GM11168 (cell line): ENCODE results near the gene PSMA6.
"Not testable (repeated sequence)": the region's sequence is repeated elsewhere in the genome, so short reads cannot be mapped to it uniquely, and the experiment has no call there.

Experiments
- in situ Hi-C: fragments of 300-500 bp; cut with MboI; formaldehyde crosslinking; loops from one replicate; pipeline ENCODE4 v1.12.0; 2022; ENCODE audit warnings: low sequenced_read_pairs; ENCODE audit not compliant: unreplicated experiment

PSMA6 gene

GRCh38 chr14:35281341-35281740 is 10.8 kb upstream of the PSMA6 start:
- in situ Hi-C loops, result no loop called here

GRCh38 chr14:35284506-35284905 is 7.7 kb upstream of the PSMA6 start:
- in situ Hi-C loops, result no loop called here

- in situ Hi-C loops, result no loop called here
Measured at GRCh38 chr14:35285168-35286002, 6.8 kb upstream of the PSMA6 start.

- in situ Hi-C loops, result no loop called here
Measured at GRCh38 chr14:35286003-35286600, 6.1 kb upstream of the PSMA6 start.

GRCh38 chr14:35286707-35287106 is 5.5 kb upstream of the PSMA6 start:
- in situ Hi-C loops, result no loop called here

- in situ Hi-C loops, result no loop called here
Measured at GRCh38 chr14:35287431-35288013, 4.7 kb upstream of the PSMA6 start.

- in situ Hi-C loops, result no loop called here
Measured at GRCh38 chr14:35289623-35290022, 2.6 kb upstream of the PSMA6 start.

- in situ Hi-C loops, result no loop called here
Measured at GRCh38 chr14:35292770-35293561, 784 bp downstream of the PSMA6 start.

- in situ Hi-C loops, result no loop called here
Measured at GRCh38 chr14:35295845-35296161, 3.6 kb downstream of the PSMA6 start.

- in situ Hi-C loops, result no loop called here
Measured at GRCh38 chr14:35296545-35296944, 4.4 kb downstream of the PSMA6 start.

- in situ Hi-C loops, result no loop called here
Measured at GRCh38 chr14:35297706-35298105, 5.5 kb downstream of the PSMA6 start.

GRCh38 chr14:35298351-35298750 is 6.2 kb downstream of the PSMA6 start:
- in situ Hi-C loops, result no loop called here

- in situ Hi-C loops, result no loop called here
Measured at GRCh38 chr14:35299708-35300107, 7.5 kb downstream of the PSMA6 start.

GRCh38 chr14:35300228-35300627 is 8.0 kb downstream of the PSMA6 start:
- in situ Hi-C loops, result no loop called here

GRCh38 chr14:35301334-35301733 is 9.2 kb downstream of the PSMA6 start:
- in situ Hi-C loops, result not testable (repeated sequence)

- in situ Hi-C loops, result no loop called here
Measured at GRCh38 chr14:35301735-35302528, 9.8 kb downstream of the PSMA6 start.

- in situ Hi-C loops, result no loop called here
Measured at GRCh38 chr14:35303149-35303935, 11.2 kb downstream of the PSMA6 start.

GRCh38 chr14:35304812-35305462 is 12.8 kb downstream of the PSMA6 start:
- in situ Hi-C loops, result no loop called here

- in situ Hi-C loops, result no loop called here
Measured at GRCh38 chr14:35305633-35306032, 13.5 kb downstream of the PSMA6 start.
